NCI-H82 treated with DMSO at 0.1 percent for 48 hours (cell line): ENCODE measurements around the gene HTR3C.

Source experiments
- DNase-seq: peaks from one replicate; lab custom pipeline; 2025; ENCODE audit not compliant: unreplicated experiment; lab: John Stamatoyannopoulos, UW

Gene HTR3C

DNA sequence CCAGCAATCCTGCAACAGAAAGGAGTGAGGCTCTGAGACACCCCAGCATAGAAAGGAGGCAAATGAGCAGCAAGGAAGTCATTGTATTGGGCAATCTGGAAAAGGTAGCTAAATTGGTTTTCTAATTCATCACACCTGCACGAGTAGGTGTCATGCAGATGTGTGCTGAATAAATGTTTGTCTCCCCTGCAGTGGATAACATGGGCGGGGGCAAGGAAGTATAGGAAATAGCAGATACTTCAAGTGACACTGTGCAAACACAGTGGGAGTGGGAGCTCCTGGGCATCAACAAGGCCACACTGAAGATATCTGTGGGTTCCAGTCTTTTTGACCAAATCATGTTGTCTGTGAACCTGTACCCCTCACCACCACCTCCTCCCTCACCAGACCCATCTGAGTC lies 29.6 kb downstream of the HTR3C start:
- no peak for DNase-seq

DNA sequence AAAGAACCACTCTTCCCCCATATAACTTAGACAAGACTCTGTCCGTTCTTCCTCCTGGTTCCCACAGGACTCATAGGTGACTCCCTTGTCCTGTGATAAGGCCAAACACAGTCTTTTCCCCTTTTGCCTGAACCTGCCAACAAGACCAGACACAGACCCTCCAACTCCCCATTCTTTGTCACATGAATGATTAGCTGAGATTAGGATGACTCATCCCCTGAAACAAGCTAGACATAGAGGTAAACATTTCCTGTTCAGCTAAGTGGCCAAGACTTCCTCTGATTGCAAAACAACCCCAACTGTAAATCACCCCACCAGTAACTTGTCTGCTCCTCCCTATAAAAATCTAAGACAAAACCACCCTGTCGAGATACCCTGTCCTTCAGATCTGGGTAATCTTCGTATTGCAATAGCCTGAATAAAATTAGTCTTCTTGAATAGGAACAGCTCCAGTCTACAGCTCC lies 32.6 kb downstream of the HTR3C start:
- no peak for DNase-seq

DNA sequence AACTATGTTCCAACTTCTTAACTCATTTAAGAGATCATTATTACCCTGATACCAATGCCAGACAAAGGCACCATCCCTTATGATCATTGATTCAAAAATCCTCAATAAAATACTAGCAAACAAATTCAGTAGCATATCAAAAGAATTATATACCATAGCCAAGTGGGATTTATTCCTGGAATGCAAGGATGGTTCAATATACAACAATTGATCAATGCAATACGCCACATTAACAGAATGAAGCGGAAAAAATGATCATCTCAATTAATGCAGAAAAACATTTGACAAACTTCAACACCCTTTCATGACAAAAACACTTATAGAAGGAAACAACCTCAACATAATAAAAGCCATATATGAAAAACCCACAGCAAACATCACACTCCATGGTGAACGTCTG lies 39.4 kb downstream of the HTR3C start:
- no peak for DNase-seq

DNA sequence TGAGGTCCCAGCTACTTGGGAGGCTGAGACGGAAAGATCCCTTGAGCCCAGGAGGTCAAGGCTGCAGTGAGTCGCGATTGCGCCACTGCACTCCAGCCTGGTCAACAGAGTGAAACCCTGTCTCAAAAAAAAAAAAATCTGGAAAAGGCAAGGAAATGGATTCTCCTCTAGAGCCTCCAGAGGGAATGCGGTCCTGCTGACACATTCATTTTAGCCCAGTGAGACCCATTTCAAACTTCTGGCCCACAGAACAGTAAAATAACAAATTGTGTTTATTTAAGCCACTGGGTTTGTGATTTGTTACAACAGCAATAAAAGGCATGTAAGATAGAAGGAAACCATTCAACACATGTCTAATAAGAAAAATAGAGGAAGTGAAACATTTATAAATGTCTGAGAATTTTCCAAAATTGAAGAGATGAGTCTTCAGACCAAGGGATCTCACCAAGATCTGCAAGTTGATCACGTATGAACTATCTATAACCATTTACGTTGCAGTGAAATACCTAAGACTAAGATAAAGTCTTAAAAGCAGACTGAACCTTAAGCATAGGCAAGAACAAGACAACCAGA lies 44.0 kb downstream of the HTR3C start, which contains the start of gene HTR3E:
Gene HTR3E (plus strand): TSS at position 254 of the 573 bp plus-strand sequence. CDS start 466 bp downstream, outside the sequence.
- no peak for DNase-seq

DNA sequence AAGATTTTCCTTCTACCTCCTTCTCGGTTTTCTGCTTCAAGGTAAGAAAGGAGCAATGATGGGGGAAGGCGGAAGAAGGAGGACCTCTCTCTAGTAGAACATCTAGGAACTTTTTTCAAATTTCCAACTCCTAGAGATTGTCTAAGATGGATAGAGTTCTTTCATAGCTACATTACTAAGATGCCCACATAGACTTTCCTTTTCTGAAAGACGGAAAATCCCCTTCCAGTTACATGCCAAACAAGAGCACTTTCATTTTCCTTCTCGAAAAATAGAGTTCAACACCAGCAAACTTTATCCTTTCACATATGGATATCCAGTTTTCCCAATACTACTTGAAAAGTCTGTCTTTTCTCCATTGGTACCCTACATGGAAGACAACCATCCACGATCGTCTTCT lies 44.7 kb downstream of the HTR3C start:
- DNase-seq = no peak

DNA sequence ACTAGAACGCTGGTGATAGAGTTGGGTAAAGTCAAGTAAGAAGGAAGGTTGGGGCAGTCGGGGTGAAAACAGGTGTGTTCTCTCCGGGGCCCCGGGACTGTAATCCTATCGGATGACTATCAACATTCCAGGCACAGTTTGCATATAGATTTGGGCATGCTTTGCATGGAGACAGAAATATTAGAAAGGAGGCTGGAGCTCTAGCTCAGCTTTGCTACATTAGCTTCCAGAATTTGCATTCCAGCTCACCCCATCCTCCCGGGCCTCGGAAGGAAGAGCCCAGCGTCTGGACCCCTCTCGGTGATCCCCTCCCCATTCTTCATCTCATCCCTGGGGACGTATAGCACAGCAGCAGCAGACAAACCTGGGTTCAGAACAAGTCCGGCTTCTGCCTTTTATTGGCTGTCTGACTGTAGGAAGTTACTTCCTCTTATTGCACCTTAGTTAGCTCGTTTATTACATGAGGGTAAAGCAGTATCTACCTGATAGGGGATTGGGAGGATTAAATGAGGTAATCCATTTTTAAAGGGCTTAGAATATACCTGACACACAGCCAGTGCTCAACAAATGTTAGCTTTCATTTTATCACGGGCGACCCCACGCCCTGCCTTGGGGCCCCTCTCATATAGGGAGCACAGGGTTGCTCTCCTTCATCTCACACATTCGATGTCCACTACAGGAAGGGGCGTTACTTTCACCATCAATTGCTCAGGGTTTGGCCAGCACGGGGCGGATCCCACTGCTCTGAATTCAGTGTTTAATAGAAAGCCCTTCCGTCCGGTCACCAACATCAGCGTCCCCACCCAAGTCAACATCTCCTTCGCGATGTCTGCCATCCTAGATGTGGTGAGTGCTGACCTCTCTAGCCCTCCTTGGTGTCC lies 47.2 kb downstream of the HTR3C start:
- peak; percentile 35 for DNase-seq
